IMR-90 (cell line): ENCODE results near the gene CGN.

Experiments
- MXI1 ChIP-seq: IDR thresholded peaks from 2 replicates; pipeline ENCODE4 v1.6.1; 2012; ENCODE audit warnings: low read depth, mild to moderate bottlenecking, low read length, moderate library complexity, borderline replicate concordance
- RFX5 ChIP-seq: IDR thresholded peaks from 2 replicates; pipeline ENCODE4 v1.8.0; 2012; ENCODE audit warnings: low read depth, mild to moderate bottlenecking, low read length, moderate library complexity

DNA sequence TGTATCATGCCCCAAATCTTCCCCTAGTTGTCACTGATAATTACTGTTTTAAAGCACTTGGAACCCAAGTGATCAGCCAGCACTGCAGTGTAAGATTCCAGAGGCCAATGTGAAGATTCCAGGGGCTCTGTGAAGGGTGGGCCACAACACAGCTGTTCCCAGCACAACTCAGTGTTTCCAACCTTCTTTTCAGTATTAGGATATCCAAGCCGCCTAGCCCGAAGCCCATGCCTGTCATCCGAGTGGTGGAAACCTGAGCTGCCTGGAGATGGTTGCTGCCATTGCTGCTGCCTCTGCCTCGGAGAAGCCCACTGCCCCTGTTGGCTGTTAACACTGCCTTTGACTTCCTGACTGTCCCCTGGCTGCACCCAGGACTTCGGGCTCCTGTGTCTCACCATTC is 70.3 kb downstream of the CGN start:
- no peak for TF ChIP-seq RFX5
- TF ChIP-seq MXI1 = no peak
